Esophagus squamous epithelium (tissue), 4 donors: ENCODE measurements around the gene DCTN2.

Experiments
- CTCF ChIP-seq, 6 experiments: fragments of 450-650 bp in 4 of 6; fragments of 200-600 bp in 2 of 6; sonication (generic) in 2 of 6; IDR thresholded peaks; one replicate each; pipeline ENCODE4 v1.5.1; 2016 to 2019; ENCODE audit warnings: antibody characterized with exemption in 6 of 6, mild to moderate bottlenecking in 4 of 6, moderate library complexity in 4 of 6
- POLR2A ChIP-seq, 4 donors: fragments of 450-650 bp; IDR thresholded peaks; one replicate each; pipeline ENCODE4 v1.6.1; 2017; ENCODE audit warnings: antibody characterized with exemption in 4 of 4, mild to moderate bottlenecking in 4 of 4, moderate library complexity in 3 of 4

- TF ChIP-seq CTCF (IDR thresholded peaks at IDR 0.05) (no peak), POLR2A (IDR thresholded peaks at IDR 0.05) (no peak)
Observed at GRCh38 chr12:57518176-57518919, 28.6 kb downstream of the DCTN2 start.
